ENCODE results near the gene RECQL5.

DNA sequence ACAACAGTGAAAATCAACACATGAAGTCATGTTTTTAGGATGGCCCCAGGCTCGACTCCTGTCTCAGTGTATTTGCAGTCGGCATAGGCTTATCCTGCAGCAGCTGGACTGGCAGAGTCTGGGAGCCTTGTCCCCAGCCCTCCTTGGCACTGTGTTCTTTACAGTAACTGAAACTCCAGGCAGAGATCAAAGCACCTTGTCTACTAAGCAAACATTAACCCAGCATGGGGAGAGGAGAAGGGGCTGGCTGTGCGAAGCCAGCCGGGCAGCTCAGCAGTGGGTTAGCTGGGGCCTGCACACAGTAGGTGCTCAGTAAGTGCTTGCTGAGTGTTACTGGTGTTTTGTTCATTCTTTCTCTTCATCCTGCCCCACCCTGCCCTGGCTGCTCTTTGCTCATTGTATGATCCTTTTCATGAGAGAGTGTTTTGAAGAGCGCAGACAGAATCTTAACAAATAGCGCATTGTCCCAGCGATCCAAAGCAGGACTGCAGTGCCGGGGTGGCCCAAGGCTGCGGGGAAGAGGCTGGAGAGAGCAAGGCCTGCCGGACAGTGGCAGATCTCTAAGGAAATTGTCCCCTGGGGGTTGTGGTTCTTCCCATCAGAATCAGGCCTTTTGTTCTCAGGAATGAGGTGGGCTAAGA lies 30.8 kb upstream of the RECQL5 start:
- TF ChIP-seq, protein P1, sequence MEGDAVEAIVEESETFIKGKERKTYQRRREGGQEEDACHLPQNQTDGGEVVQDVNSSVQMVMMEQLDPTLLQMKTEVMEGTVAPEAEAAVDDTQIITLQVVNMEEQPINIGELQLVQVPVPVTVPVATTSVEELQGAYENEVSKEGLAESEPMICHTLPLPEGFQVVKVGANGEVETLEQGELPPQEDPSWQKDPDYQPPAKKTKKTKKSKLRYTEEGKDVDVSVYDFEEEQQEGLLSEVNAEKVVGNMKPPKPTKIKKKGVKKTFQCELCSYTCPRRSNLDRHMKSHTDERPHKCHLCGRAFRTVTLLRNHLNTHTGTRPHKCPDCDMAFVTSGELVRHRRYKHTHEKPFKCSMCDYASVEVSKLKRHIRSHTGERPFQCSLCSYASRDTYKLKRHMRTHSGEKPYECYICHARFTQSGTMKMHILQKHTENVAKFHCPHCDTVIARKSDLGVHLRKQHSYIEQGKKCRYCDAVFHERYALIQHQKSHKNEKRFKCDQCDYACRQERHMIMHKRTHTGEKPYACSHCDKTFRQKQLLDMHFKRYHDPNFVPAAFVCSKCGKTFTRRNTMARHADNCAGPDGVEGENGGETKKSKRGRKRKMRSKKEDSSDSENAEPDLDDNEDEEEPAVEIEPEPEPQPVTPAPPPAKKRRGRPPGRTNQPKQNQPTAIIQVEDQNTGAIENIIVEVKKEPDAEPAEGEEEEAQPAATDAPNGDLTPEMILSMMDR (tag by site-specific recombination; IDR thresholded peaks at IDR 0.05): no peak
- TF ChIP-seq ZNF549 (tag by site-specific recombination; IDR thresholded peaks at IDR 0.05) (no peak), ZNF274 (IDR thresholded peaks at IDR 0.05; ENCODE audit: low read length) (no peak), ZNF274 (tag by site-specific recombination; IDR thresholded peaks at IDR 0.05; ENCODE audit: borderline replicate concordance) (no peak), HOXD13 (CRISPR knock-in tag; IDR thresholded peaks at IDR 0.05; ENCODE audit: borderline replicate concordance) (no peak), WT1 (tag by site-specific recombination; IDR thresholded peaks at IDR 0.05) (no peak)
- TF ChIP-seq, protein P2, sequence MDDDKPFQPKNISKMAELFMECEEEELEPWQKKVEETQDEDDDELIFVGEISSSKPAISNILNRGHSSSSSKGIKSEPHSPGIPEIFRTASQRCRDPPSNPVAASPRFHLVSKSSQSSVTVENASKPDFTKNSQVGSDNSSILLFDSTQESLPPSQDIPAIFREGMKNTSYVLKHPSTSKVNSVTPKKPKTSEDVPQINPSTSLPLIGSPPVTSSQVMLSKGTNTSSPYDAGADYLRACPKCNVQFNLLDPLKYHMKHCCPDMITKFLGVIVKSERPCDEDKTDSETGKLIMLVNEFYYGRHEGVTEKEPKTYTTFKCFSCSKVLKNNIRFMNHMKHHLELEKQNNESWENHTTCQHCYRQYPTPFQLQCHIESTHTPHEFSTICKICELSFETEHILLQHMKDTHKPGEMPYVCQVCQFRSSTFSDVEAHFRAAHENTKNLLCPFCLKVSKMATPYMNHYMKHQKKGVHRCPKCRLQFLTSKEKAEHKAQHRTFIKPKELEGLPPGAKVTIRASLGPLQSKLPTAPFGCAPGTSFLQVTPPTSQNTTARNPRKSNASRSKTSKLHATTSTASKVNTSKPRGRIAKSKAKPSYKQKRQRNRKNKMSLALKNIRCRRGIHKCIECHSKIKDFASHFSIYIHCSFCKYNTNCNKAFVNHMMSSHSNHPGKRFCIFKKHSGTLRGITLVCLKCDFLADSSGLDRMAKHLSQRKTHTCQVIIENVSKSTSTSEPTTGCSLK (tag by site-specific recombination; IDR thresholded peaks at IDR 0.05): no peak
- TF ChIP-seq, protein P3, sequence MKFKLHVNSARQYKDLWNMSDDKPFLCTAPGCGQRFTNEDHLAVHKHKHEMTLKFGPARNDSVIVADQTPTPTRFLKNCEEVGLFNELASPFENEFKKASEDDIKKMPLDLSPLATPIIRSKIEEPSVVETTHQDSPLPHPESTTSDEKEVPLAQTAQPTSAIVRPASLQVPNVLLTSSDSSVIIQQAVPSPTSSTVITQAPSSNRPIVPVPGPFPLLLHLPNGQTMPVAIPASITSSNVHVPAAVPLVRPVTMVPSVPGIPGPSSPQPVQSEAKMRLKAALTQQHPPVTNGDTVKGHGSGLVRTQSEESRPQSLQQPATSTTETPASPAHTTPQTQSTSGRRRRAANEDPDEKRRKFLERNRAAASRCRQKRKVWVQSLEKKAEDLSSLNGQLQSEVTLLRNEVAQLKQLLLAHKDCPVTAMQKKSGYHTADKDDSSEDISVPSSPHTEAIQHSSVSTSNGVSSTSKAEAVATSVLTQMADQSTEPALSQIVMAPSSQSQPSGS (tag by site-specific recombination; IDR thresholded peaks at IDR 0.05; ENCODE audit: low read depth): no peak
